C4-2B (cell line): ENCODE results near the gene COQ4.

Experiments
- H3K27ac ChIP-seq: fragments of 450-650 bp; 2 replicates; pipeline ENCODE4 v1.5.1; 2017
- ZFX ChIP-seq: fragments of 450-650 bp; IDR thresholded peaks from 2 replicates; pipeline ENCODE4 v1.6.1; 2017
- TF ChIP-seq, protein P1 (sequence below): fragments of 450-650 bp; conservative IDR thresholded peaks from 2 replicates; pipeline ENCODE4 v1.5.1; 2017; ENCODE audit warnings: mild to moderate bottlenecking

Gene COQ4

DNA sequence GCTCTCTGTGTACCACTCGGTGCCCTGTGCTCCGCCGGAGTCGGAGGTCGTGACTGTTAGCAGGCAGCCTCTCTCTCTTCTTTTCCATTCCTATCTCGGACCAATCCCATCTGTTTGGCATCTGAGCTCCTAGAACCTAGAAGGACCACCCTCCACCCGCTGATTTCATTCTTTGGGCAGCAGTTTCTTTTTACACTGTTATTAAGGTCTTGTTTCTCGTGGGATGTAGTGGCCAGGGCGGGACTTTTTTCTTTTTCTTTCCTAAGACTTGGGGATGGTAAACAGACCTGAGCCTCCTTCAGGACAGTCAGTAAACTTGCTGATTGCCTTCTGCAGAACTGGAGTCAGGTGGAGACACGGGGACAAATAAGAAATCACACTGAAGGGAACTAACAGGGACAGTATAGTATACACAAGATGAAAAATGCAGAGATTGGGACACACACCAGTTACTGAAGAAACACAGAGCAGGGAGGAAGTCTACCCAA, 49.0 kb downstream of the COQ4 start:
- TF ChIP-seq, protein P1, sequence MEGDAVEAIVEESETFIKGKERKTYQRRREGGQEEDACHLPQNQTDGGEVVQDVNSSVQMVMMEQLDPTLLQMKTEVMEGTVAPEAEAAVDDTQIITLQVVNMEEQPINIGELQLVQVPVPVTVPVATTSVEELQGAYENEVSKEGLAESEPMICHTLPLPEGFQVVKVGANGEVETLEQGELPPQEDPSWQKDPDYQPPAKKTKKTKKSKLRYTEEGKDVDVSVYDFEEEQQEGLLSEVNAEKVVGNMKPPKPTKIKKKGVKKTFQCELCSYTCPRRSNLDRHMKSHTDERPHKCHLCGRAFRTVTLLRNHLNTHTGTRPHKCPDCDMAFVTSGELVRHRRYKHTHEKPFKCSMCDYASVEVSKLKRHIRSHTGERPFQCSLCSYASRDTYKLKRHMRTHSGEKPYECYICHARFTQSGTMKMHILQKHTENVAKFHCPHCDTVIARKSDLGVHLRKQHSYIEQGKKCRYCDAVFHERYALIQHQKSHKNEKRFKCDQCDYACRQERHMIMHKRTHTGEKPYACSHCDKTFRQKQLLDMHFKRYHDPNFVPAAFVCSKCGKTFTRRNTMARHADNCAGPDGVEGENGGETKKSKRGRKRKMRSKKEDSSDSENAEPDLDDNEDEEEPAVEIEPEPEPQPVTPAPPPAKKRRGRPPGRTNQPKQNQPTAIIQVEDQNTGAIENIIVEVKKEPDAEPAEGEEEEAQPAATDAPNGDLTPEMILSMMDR = no peak
- TF ChIP-seq ZFX = no peak
- H3K27ac ChIP-seq = peak overlapping the region; percentile 80

DNA sequence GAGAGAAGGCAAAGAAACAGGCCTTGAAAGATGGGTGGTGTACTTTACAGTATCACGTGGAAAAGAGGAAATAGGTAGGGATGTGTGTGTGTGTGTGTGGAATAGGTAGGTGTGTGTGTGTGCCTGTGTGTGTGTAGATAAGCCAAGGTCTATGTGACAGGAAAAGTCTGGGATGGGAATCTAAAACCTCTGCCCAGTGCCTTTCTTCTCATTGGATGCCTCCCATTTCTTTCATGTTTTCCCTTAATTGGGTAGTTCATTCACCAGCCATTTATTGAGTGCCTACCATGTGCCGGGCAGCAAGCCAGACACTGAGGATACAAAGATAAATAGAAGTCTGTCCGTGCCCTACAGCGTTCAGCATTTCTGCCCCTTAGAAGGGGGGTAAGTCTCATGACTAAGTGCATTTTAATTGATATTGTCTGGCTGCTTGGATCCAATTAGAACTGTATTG, 49.6 kb downstream of the COQ4 start:
- TF ChIP-seq, protein P1 = no peak
- no peak for TF ChIP-seq ZFX
- H3K27ac ChIP-seq = peak overlapping the region; percentile 80; the same call in 1 of the 2 replicates

GRCh38 chr9:128372784-128373183, 50.1 kb downstream of the COQ4 start:
- no peak overlapping the region; the same call in 1 of the 2 replicates for H3K27ac ChIP-seq
- TF ChIP-seq, protein P1 = no peak
- TF ChIP-seq ZFX = no peak

DNA sequence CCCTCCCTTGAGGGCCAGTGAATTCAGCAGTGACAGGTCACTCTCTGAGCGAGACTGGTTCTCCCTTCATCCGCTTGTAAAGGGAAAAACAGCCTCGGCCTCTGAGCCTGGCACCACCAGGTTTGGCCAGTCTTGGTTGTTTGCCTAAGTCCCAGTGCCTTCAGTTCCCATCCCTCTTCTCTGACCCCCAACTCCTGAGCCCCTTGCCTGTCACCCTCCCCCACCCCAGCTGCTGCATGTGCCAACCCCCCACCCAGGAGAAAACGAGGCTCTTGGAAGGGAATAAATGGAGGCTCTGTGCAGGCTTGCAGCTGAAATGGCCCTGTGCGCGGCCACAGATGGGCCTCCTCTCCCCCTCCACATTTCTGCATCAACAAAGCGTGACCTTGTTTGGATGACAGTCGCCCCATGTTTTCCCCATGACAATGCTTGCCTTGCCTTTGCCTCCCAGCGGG, 51.6 kb downstream of the COQ4 start:
- TF ChIP-seq ZFX = no peak
- TF ChIP-seq, protein P1 = no peak
- H3K27ac ChIP-seq = no peak overlapping the region

GRCh38 chr9:128375865-128376264, 53.2 kb downstream of the COQ4 start:
- no peak overlapping the region for H3K27ac ChIP-seq
- TF ChIP-seq ZFX = no peak
- TF ChIP-seq, protein P1 = no peak

GRCh38 chr9:128382261-128382660, 59.6 kb downstream of the COQ4 start:
- TF ChIP-seq ZFX = no peak
- TF ChIP-seq, protein P1 = no peak
- no peak overlapping the region for H3K27ac ChIP-seq

DNA sequence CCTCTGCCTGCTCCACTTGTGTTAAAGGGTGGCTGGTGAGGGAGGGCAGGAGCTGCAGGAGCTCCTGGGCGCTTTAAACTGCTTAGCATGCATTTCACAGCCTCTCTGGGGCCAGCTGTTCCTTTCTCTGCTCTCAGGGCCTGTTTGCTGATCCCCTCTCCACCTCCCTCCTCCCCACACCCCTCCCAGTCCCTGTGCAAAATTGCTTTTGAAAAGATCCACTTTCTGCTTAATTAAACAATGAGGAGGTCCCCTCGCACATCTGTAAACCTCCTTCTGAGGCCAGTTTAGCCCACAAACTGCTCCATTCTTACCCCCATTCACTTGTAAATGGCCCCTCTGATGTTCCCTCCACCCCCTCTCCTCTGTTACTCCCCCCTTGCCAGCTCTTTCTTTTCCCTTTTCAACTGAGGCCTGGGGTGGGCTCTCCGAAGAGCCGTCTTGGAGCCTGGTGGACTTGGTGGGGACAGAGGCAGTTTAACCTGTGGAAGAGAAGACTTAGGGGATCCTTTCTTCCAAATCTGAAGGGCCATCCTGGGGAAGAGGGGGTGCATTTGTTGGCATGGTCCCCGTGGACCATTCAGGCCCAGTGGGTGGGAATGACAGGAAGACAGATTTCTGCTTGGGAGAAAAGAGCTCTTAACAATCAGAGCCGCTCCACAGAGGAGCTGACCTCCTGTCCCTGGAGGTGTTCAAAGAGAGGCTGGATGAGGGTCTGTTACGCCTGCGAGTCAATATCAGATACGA, 60.5 kb downstream of the COQ4 start:
- TF ChIP-seq ZFX = no peak
- TF ChIP-seq, protein P1 = no peak
- no peak overlapping the region for H3K27ac ChIP-seq
